Panc1 (cell line): ENCODE measurements around the gene DHX15. TPM values are rescaled to one million over a fixed set of nuclear protein-coding genes. Genes with fewer than 3 reads are reported as not detected.

Experiments
- ATAC-seq: fragments of 200-7000 bp; cut with Tn5 transposase; 2 replicates; pipeline ENCODE4 v1.9.1; 2020; ENCODE audit warnings: mild to moderate bottlenecking, moderate library complexity
- BruUV-seq: library from RNA; stranded (reverse); fragments of 400-500 nt; replicated peaks from 2 replicates; lab custom pipeline; 2021; lab: Mats Ljungman, UMichigan
- CTCF ChIA-PET: fragments of 300-600 bp; sonication (Branson Sonifier 250); formaldehyde crosslinking; loops from one replicate; lab custom pipeline; 2022; ENCODE audit warnings: antibody characterized with exemption; lab: Charles Lee
- POLR2A ChIA-PET: fragments of 300-600 bp; sonication (Branson Sonifier 250); formaldehyde crosslinking; loops from one replicate; lab custom pipeline; 2022; ENCODE audit warnings: antibody characterized with exemption; lab: Charles Lee
- DNase-seq: peaks from one replicate; pipeline ENCODE4 v3.0.0-alpha.2; 2010; ENCODE audit warnings: low read depth, low spot score
- H3K27ac ChIP-seq: 2 replicates; pipeline ENCODE4 v1.5.1; 2011; ENCODE audit warnings: mild to moderate bottlenecking, low read length, inconsistent platforms
- H3K27me3 ChIP-seq: fragments of 200-500 bp; sonication (Bioruptor generic); 2 replicates; pipeline ENCODE4 v1.6.0; 2014; ENCODE audit warnings: low read length, inconsistent platforms; ENCODE audit not compliant: control insufficient read depth, insufficient read depth
- H3K36me3 ChIP-seq: fragments of 200-500 bp; sonication (Bioruptor generic); 2 replicates; pipeline ENCODE4 v1.5.1; 2014; ENCODE audit warnings: inconsistent platforms, mild to moderate bottlenecking, low read length, moderate library complexity; ENCODE audit not compliant: control insufficient read depth, insufficient read depth
- H3K4me1 ChIP-seq: 2 replicates; pipeline ENCODE4 v1.5.1; 2011; ENCODE audit warnings: inconsistent platforms, mild to moderate bottlenecking, low read length, moderate library complexity; ENCODE audit not compliant: control insufficient read depth, insufficient read depth
- H3K4me3 ChIP-seq, 2 experiments: 2 replicates each; pipeline ENCODE4 v1.5.1; 2011 to 2012; ENCODE audit warnings: low read depth in 2 of 2, low read length in 2 of 2, mild to moderate bottlenecking in 2 of 2, inconsistent platforms in 1 of 2, moderate library complexity in 1 of 2
- H3K9me3 ChIP-seq: fragments of 200-500 bp; sonication (Bioruptor generic); 2 replicates; pipeline ENCODE4 v1.5.1; 2014; ENCODE audit warnings: low read depth, mild to moderate bottlenecking, inconsistent platforms, low read length, moderate library complexity; ENCODE audit not compliant: control insufficient read depth, insufficient read depth
- CTCF ChIP-seq: fragments of 450-650 bp; IDR thresholded peaks from 2 replicates; pipeline ENCODE4 v1.5.1; 2017; ENCODE audit warnings: mild to moderate bottlenecking
- POLR2AphosphoS5 ChIP-seq: IDR thresholded peaks from 2 replicates; pipeline ENCODE4 v1.6.1; 2012; ENCODE audit warnings: mild to moderate bottlenecking, low read depth, low read length, moderate library complexity
- REST ChIP-seq, 2 experiments: IDR thresholded peaks; 2 replicates each; pipeline ENCODE4 v1.6.1; 2011 to 2012; ENCODE audit warnings: low read depth in 2 of 2, control low read depth in 1 of 2, low read length in 1 of 2, mild to moderate bottlenecking in 1 of 2, moderate library complexity in 1 of 2; ENCODE audit not compliant: insufficient read depth in 1 of 2
- SIN3A ChIP-seq: IDR thresholded peaks from 2 replicates; pipeline ENCODE4 v1.6.1; 2012; ENCODE audit warnings: low read depth, mild to moderate bottlenecking, low read length, moderate library complexity, borderline replicate concordance; ENCODE audit not compliant: insufficient read depth
- TCF7L2 ChIP-seq: IDR thresholded peaks from 2 replicates; pipeline ENCODE4 v1.6.1; 2011; ENCODE audit warnings: mild to moderate bottlenecking, low read depth, low read length, inconsistent platforms
- in situ Hi-C: cut with HindIII; loops from 2 replicates; pipeline ENCODE4 v1.10.0; 2016; ENCODE audit warnings: low sequenced_read_pairs, low pct_unique_long_range_greater_than_20kb
- intact Hi-C: fragments of 100-400 bp; cut with micrococcal nuclease; formaldehyde crosslinking; loops from one replicate; pipeline ENCODE4 v1.10.0; 2022; ENCODE audit not compliant: unreplicated experiment
- total RNA-seq: library from RNA; stranded (reverse); gene quantifications from one replicate; pipeline ENCODE4 v1.2.1, GENCODE V29; 2021; ENCODE audit not compliant: unreplicated experiment

DHX15 gene
- total RNA-seq, 1 experiment from 2014 or later: 118 TPM

GRCh38 chr4:24595659-24596058 lies 11.3 kb upstream of the DHX15 start:
- Histone ChIP-seq H3K36me3 (no peaks in the 10 kb centered on the region), H3K27me3 (no peaks in the 10 kb centered on the region), H3K27ac (no peak overlapping the region), H3K4me3 (no peak overlapping the region), H3K9me3 (no peaks in the 10 kb centered on the region), H3K4me1 (no peaks in the 10 kb centered on the region)
- no peak for TF ChIP-seq CTCF
- TF ChIP-seq SIN3A: no peak
- TF ChIP-seq POLR2AphosphoS5: no peak
- TF ChIP-seq TCF7L2: no peak
- TF ChIP-seq REST (IDR thresholded peaks at IDR 0.05; ENCODE audit: insufficient read depth in 1 of 2, low read depth in 2 of 2, low read length in 1 of 2): no peak
- DNase-seq (no peak), ATAC-seq (no peak)
- ChIA-PET CTCF (no interaction called here), POLR2A (no interaction called here)
- no TSS peak for BruUV-seq
- intact Hi-C loops (no loop called here), in situ Hi-C loops (no loop called here)

DNA sequence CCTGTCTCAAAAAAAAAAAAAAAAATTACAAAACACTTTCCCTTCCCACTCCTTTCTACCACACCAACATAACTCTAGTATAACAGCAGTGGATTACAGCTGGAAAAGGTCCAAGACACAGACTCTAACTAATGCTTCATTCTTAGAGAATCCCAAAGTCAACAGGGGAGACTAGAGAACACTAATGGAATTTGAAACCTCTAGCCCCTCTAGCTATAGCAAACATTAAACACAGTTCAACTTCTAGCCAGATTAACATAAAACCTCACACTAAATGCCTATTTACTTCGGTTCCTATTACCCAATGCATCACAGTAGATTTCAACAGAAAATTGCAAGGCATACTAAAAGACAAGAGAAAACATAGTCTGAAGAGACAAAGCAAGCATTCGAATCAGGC lies 10.5 kb upstream of the DHX15 start:
- no peaks in the 10 kb centered on the region for H3K4me1 ChIP-seq
- H3K4me3 ChIP-seq: no peak overlapping the region
- TF ChIP-seq CTCF (no peak), POLR2AphosphoS5 (no peak), REST (IDR thresholded peaks at IDR 0.05; ENCODE audit: insufficient read depth in 1 of 2, low read depth in 2 of 2, low read length in 1 of 2) (no peak), SIN3A (no peak), TCF7L2 (no peak)
- in situ Hi-C loops: no loop called here
- no peaks in the 10 kb centered on the region for H3K9me3 ChIP-seq
- ATAC-seq: no peak
- H3K27me3 ChIP-seq: no peaks in the 10 kb centered on the region
- no peaks in the 10 kb centered on the region for H3K36me3 ChIP-seq
- H3K27ac ChIP-seq: no peak overlapping the region
- no TSS peak for BruUV-seq
- CTCF ChIA-PET: no interaction called here
- no peak for DNase-seq
- POLR2A ChIA-PET: no interaction called here
- intact Hi-C loops: no loop called here
